ENCODE data around the gene NEXN.

NEXN gene

DNA sequence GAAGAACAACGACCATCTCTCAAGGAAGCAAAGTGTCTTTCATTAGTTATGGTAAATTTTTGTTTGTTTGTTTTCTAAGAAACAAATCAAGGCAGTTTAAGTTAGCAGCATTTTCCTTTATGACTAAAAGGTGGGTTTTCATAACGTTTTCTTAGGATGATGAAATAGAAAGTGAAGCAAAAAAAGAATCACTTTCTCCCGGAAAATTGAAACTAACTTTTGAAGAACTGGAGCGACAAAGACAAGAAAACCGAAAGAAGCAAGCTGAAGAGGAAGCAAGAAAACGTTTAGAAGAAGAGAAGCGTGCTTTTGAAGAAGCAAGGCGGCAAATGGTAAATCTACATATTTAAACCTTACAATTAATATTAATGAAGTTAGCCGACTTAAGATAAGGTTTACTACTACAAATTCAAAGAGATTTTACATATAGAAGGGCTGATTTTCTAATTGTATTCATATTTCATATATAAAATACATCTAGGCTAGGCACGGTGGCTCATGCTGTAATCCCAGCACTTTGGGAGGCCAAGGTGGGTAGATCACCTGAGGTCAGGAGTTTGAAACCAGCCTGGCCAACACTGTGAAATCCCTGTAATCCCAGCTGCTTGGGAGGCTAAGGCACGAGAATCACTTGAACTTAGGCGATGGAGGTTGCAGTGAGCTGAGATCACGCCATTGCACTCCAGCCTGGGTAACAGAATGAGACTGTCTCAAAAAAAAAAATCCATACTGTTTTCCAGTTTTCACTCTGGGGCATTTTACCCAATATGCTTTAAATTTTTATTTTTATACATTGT is 38.3 kb downstream of the NEXN start:
- no peaks in the 10 kb centered on the region for H3K27me3 Mint-ChIP-seq
- peak overlapping the region; percentile 83 for H3K4me3 Mint-ChIP-seq
- peak overlapping the region; percentile 73 for H3K27ac Mint-ChIP-seq
- DNase-seq (ENCODE audit: low spot score in 2 of 2): no peak
- no peaks in the 10 kb centered on the region for H3K9me3 Mint-ChIP-seq
- ATAC-seq (ENCODE audit: low read depth): peak; percentile 72
- H3K4me1 Mint-ChIP-seq: peaks cover 7% of the 10 kb centered on the region
- peaks cover 8% of the 10 kb centered on the region for H3K36me3 Mint-ChIP-seq

DNA sequence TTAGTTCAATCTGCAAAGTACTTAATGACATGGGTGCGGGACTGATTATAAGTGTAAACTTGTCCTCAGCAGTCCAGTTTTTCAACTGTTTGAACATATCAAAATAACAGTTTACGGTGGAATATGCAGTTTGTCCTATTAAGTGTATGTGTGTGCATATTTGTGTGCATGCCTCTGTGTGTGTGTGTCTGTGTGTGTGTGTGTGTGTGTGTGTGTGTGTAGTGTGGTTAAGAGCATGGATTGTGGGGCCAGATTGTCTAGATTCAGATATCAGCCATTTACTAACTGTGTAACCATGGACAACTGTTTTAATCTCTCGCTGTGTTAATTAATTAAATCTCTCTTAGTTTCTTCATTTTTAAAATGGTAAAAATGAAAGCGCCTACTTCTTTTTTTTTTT is 39.0 kb downstream of the NEXN start:
- peaks cover 7% of the 10 kb centered on the region for H3K4me1 Mint-ChIP-seq
- no peaks in the 10 kb centered on the region for H3K9me3 Mint-ChIP-seq
- H3K27ac Mint-ChIP-seq: no peak overlapping the region
- H3K27me3 Mint-ChIP-seq: no peaks in the 10 kb centered on the region
- ATAC-seq (ENCODE audit: low read depth): no peak
- peaks cover 8% of the 10 kb centered on the region for H3K36me3 Mint-ChIP-seq
- DNase-seq (ENCODE audit: low spot score in 2 of 2): no peak
- H3K4me3 Mint-ChIP-seq: peak overlapping the region; percentile 84

DNA sequence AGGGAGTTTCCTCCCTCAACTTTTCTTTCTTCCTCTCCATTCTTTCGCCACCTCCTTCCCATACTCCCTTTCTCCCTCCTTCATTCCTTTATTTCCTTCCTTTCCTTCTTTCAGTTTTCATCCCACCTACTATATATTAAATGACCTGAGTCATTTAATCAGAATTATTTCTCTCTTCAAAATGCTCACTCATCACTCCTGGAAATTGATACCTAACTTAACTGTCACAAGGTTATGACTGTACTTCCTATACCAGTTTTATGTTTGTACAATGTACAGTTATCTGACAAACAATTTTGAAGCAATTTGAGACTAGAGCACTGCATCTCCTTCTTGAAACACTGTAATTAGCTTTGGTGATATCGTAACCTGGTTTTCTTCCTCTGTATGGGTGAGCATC is 41.4 kb downstream of the NEXN start:
- DNase-seq (ENCODE audit: low spot score in 2 of 2) (no peak), ATAC-seq (ENCODE audit: low read depth) (no peak)
- Mint-ChIP-seq H3K27ac (no peak overlapping the region), H3K4me3 (no peak overlapping the region), H3K9me3 (no peaks in the 10 kb centered on the region), H3K27me3 (no peaks in the 10 kb centered on the region), H3K4me1 (peaks cover 7% of the 10 kb centered on the region), H3K36me3 (peaks cover 10% of the 10 kb centered on the region)

DNA sequence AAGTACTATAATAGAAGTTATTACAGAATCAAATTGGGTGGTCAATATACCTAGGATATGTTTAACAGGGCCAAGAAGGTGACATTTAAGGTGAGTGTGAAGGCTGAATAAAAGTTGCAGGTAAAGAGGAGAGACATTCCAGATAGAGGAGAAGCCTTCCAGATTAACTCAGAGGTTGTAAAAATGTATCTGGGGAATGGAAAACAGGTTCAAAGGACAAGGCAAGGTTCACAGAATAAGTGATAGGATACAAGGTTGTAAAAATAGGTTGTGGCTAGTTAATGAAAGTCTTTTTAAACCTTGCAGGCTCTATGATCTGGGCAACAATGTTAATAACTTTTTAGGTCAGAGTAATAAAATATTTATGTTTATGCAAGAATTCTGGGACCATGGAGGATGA is 50.2 kb downstream of the NEXN start:
- no peaks in the 10 kb centered on the region for H3K9me3 Mint-ChIP-seq
- peaks cover 2% of the 10 kb centered on the region for H3K4me1 Mint-ChIP-seq
- DNase-seq (ENCODE audit: low spot score in 2 of 2): no peak
- H3K36me3 Mint-ChIP-seq: peaks cover 9% of the 10 kb centered on the region
- H3K4me3 Mint-ChIP-seq: no peak overlapping the region
- H3K27me3 Mint-ChIP-seq: no peaks in the 10 kb centered on the region
- no peak overlapping the region for H3K27ac Mint-ChIP-seq
- no peak for ATAC-seq (ENCODE audit: low read depth)

DNA sequence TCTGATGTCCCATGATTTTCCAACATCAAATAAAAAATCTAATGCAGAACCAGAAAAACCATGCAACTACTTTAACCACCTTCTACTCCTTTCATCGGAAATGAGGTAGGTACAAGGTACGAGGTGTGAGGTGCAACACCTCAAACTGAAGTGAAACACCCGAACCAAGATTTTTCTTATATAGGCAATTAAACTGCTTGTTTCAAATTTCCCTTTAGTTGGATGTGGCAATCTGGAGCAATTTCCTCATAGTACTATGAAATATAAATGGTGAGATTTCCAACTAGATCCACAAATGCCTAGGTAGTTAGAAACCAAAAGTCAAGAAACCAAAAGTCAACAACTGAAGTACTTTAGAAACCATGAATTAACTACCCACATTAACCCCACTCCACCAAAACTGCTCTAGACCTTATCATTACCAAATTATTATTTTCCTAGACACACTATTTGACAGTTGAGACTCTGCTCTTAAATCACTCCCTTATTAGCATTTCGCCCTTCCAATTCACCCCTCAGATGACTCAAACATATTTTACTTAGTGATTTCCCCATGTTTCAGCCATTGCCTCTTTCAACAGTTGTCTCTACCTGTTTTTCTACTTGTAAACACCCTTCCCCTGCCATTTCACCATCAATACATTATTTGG is 52.6 kb downstream of the NEXN start:
- ATAC-seq (ENCODE audit: low read depth) (no peak), DNase-seq (ENCODE audit: low spot score in 2 of 2) (no peak)
- Mint-ChIP-seq H3K4me3 (no peak overlapping the region), H3K9me3 (no peaks in the 10 kb centered on the region), H3K4me1 (peaks cover 2% of the 10 kb centered on the region), H3K27ac (peak overlapping the region; percentile 4), H3K27me3 (no peaks in the 10 kb centered on the region), H3K36me3 (peaks cover 15% of the 10 kb centered on the region)

DNA sequence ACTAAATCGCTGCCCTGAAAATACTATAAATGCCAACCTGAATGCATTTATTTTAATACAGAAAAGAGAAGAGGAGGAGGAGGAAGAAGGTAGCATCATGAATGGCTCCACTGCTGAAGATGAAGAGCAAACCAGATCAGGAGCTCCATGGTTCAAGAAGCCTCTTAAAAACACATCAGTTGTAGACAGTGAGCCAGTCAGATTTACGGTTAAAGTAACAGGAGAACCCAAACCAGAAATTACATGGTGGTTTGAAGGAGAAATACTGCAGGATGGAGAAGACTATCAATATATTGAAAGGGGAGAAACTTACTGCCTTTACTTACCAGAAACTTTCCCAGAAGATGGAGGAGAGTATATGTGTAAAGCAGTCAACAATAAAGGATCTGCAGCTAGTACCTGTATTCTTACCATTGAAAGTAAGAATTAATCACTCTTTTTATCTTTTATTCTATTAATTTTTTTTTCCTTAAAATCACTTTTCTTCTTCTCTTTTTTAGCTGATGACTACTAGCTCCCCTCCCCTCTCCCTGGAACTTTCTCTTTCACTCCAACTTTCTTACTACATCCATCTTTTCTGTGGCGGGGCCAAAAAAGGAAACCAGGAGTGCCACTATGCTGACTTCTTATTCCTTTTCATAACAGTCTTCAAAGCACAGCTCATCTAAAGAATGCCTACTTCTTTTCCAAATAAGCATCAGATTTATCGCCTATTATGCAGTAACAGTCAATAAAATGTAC is 54.1 kb downstream of the NEXN start:
- H3K9me3 Mint-ChIP-seq: no peaks in the 10 kb centered on the region
- peaks cover 2% of the 10 kb centered on the region for H3K4me1 Mint-ChIP-seq
- no peak overlapping the region for H3K4me3 Mint-ChIP-seq
- peaks cover 18% of the 10 kb centered on the region for H3K36me3 Mint-ChIP-seq
- DNase-seq (ENCODE audit: low spot score in 2 of 2): no peak
- ATAC-seq (ENCODE audit: low read depth): no peak
- H3K27me3 Mint-ChIP-seq: no peaks in the 10 kb centered on the region
- peak overlapping the region; percentile 39 for H3K27ac Mint-ChIP-seq

DNA sequence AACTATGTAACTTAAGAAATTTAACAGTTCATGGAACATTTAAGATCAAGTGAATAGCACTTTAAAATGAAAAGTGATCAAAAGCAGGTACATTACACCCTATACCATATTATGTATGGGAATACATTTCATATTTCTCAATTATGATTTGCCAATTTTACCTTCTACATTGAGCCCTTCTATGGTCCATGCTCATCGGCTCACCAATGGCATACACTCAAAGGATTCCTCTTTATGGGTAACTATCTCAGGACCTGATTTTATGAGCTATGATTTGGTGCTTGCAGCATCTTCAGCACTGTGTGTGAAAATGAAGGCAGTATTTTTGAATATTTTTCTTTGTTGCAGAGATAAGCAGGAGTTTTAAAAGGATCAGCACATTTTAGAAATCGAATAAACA is 56.9 kb downstream of the NEXN start:
- Mint-ChIP-seq H3K9me3 (no peaks in the 10 kb centered on the region), H3K4me3 (no peak overlapping the region), H3K4me1 (peaks cover 5% of the 10 kb centered on the region), H3K36me3 (peaks cover 28% of the 10 kb centered on the region), H3K27me3 (no peaks in the 10 kb centered on the region), H3K27ac (no peak overlapping the region)
- DNase-seq (ENCODE audit: low spot score in 2 of 2) (no peak), ATAC-seq (ENCODE audit: low read depth) (no peak)

DNA sequence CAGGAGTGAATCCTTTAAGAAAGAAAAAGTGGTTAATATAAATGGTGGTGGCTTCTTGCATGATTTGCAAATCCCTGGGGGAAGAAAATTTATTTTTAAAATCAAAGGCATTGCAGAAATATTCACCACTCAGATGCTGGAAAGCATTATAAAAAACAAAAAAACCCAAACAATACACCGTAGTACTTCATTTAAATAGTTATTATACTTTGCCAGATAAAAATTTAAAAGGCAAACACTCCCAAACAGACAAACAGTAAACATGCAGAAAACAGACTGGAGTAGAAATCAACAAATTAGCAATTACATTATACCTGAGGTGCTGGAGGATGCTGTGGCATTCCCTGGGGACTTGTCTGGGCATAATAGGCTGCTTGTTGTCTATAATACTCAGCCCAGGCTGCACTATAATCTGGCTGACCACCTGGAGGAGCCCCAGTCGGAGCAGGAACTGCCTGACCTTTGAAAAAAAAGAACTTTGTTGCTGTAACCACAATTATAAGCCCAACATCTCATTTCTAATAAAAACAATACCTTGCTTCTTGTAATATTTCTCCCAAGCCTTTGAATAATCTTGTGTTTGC is 60.5 kb downstream of the NEXN start:
- peaks cover 15% of the 10 kb centered on the region for H3K4me1 Mint-ChIP-seq
- ATAC-seq (ENCODE audit: low read depth) (peak; percentile 60), DNase-seq (ENCODE audit: low spot score in 2 of 2) (no peak)

DNA sequence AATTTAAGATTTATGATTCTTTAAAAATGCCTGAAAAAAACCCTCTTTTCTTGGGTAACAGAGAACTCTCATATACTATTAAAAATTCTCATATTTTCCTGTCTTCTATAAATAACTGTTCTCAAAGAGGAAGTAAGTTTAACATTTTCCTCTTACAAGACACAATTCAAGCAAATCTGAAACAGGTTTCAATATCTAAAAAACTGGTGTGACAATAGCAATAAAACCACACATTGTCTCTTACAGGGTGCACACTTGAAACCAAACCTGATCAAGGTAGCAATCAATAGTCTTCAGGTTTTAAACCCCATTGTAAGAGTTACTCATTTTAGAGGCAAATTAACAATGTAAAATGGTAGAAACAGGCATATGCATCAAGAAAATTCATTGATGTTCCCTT is 62.4 kb downstream of the NEXN start:
- no peaks in the 10 kb centered on the region for H3K9me3 Mint-ChIP-seq
- H3K36me3 Mint-ChIP-seq: peaks cover 25% of the 10 kb centered on the region
- H3K27ac Mint-ChIP-seq: peak overlapping the region; percentile 41
- H3K4me1 Mint-ChIP-seq: peaks cover 15% of the 10 kb centered on the region
- peak; percentile 64 for ATAC-seq (ENCODE audit: low read depth)
- H3K27me3 Mint-ChIP-seq: no peaks in the 10 kb centered on the region
- DNase-seq (ENCODE audit: low spot score in 2 of 2): no peak
- peak overlapping the region; percentile 3 for H3K4me3 Mint-ChIP-seq

More for the DNA sequence above, 60.5 kb downstream of the NEXN start:
- Mint-ChIP-seq H3K27me3 (no peaks in the 10 kb centered on the region), H3K27ac (no peak overlapping the region), H3K36me3 (peaks cover 28% of the 10 kb centered on the region), H3K4me3 (no peak overlapping the region), H3K9me3 (no peaks in the 10 kb centered on the region)

DNA sequence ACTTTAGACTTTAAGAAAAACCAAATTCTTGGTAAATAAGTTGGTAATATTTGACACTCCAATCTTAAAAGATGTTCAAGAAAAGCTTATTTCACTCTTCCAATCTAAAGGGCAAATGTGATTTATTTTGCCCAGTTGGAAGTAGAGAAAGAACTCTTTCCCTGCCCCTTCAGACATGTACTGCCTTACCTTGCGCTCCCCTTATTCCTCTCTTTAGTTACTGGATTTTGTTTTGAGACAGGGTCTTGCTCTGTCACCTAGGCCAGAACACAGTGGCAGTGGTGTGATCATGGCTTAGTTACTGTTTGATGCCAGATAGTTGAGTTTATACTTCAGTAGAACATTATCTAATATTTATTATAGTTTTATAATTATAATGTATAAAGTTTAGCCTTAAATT is 62.9 kb downstream of the NEXN start:
- H3K4me1 Mint-ChIP-seq: peaks cover 15% of the 10 kb centered on the region
- peak overlapping the region; percentile 49 for H3K4me3 Mint-ChIP-seq
- ATAC-seq (ENCODE audit: low read depth) (no peak), DNase-seq (ENCODE audit: low spot score in 2 of 2) (no peak)
- H3K27me3 Mint-ChIP-seq: no peaks in the 10 kb centered on the region
- peak overlapping the region; percentile 41 for H3K27ac Mint-ChIP-seq
- H3K36me3 Mint-ChIP-seq: peaks cover 25% of the 10 kb centered on the region
- H3K9me3 Mint-ChIP-seq: no peaks in the 10 kb centered on the region

DNA sequence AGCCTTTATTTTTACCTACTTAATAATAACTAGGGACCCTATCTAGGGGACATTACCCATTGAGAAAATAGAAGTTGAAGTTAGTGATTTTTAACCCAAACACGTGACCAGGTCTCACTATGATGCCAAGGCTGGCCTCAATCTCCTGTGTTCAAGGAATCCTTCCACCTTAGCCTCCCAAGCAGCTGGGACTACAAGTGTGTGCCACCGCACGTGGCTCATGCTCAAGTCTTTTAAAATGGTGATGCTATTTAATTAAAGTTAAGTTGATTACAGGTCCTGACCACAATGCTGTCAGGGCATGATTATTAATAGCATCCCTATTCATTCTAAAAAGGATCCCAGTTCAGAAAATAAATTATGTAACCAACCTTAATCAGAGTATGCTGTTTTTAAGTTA is 65.5 kb downstream of the NEXN start:
- DNase-seq (ENCODE audit: low spot score in 2 of 2) (no peak), ATAC-seq (ENCODE audit: low read depth) (no peak)
- Mint-ChIP-seq H3K9me3 (no peaks in the 10 kb centered on the region), H3K4me3 (no peak overlapping the region), H3K4me1 (peaks cover 18% of the 10 kb centered on the region), H3K27me3 (no peaks in the 10 kb centered on the region), H3K27ac (no peak overlapping the region), H3K36me3 (peaks cover 23% of the 10 kb centered on the region)

DNA sequence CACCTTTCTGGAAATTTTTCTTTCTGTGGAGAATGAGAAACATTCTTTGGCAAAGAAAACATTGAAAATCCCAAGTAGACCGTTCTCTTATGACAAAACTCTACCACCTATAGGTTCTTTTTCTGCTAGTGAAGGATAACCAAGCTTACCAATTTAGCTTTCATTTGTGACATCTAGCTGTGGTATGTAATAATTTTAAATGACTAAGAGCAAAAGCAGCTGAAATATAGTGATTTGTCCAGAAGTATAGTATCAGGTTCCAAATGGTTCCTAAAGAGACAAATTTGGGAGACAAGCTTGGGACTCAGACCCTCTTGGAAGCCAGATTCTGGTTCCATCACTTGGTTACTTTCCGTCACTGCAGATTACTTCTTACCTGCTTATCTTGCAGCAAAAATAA is 66.1 kb downstream of the NEXN start:
- no peaks in the 10 kb centered on the region for H3K9me3 Mint-ChIP-seq
- no peak for ATAC-seq (ENCODE audit: low read depth)
- no peak overlapping the region for H3K4me3 Mint-ChIP-seq
- peaks cover 18% of the 10 kb centered on the region for H3K4me1 Mint-ChIP-seq
- no peak for DNase-seq (ENCODE audit: low spot score in 2 of 2)
- peaks cover 25% of the 10 kb centered on the region for H3K36me3 Mint-ChIP-seq
- no peaks in the 10 kb centered on the region for H3K27me3 Mint-ChIP-seq
- H3K27ac Mint-ChIP-seq: no peak overlapping the region

DNA sequence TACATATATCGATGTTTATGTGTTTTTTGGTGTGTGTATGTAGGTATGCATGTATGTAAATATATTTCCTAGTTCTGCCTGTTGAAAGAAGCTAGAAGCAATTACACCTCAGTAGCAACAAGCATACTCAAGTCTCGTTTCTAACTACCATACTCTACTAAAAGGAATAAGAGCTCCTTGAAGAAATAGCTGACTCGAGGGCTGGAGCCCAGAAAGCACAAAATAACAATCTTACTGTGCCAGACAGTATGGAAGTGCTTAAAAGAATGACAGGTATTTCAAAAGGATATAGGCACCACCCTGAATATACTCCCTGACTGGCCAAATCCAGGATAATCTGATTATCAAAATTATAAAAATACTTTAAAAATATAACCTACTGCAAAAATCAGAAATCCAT is 67.3 kb downstream of the NEXN start:
- no peak overlapping the region for H3K4me3 Mint-ChIP-seq
- H3K36me3 Mint-ChIP-seq: peaks cover 29% of the 10 kb centered on the region
- no peaks in the 10 kb centered on the region for H3K27me3 Mint-ChIP-seq
- peaks cover 19% of the 10 kb centered on the region for H3K4me1 Mint-ChIP-seq
- no peak overlapping the region for H3K27ac Mint-ChIP-seq
- ATAC-seq (ENCODE audit: low read depth) (no peak), DNase-seq (ENCODE audit: low spot score in 2 of 2) (no peak)
- H3K9me3 Mint-ChIP-seq: no peaks in the 10 kb centered on the region

DNA sequence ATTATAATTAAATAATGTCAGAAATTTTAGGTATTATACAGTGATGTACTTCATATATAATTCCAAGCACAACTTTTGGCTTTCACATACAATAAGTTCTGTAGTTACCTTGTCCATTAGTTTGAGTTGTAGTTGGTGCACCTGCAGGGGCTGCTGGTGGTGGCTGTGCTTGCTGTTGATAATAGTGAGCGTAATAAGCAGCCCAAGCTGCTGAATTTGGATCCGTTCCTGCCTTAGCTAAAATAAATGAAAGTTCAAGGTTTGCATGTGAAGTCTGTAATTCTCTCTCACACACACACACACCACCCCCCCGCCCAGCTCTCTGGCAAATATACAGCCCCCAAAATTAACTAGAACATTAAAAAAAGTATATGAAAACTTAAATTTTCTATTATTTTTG is 68.0 kb downstream of the NEXN start:
- no peak overlapping the region for H3K4me3 Mint-ChIP-seq
- DNase-seq (ENCODE audit: low spot score in 2 of 2) (no peak), ATAC-seq (ENCODE audit: low read depth) (no peak)
- H3K4me1 Mint-ChIP-seq: peaks cover 14% of the 10 kb centered on the region
- no peaks in the 10 kb centered on the region for H3K9me3 Mint-ChIP-seq
- no peak overlapping the region for H3K27ac Mint-ChIP-seq
- no peaks in the 10 kb centered on the region for H3K27me3 Mint-ChIP-seq
- peaks cover 33% of the 10 kb centered on the region for H3K36me3 Mint-ChIP-seq

Data from memory B cell (primary cell).